ENCODE data around the gene PRODH2. TPM values are rescaled to one million over a fixed set of nuclear protein-coding genes. Genes with fewer than 3 reads are reported as not detected.

Gene PRODH2
- polyA plus RNA-seq, 2 of the 4 experiments (the other 2 are of a cell fraction), result 0.92 to 1.0 TPM

- FAIRE-seq, result no peak
- whole genome bisulfite sequencing (ENCODE audit: missing lambda C conversion rate), result 77% methylated on average over 19 of the region's 19 CpGs
- no peak for DNase-seq (ENCODE audit: low read depth in 1 of 2, low spot score in 1 of 2)
- no peak overlapping the region for H3K27ac ChIP-seq
- peaks cover 31% of the 10 kb centered on the region for H3K4me1 ChIP-seq
- no peak for ATAC-seq
- CTCF ChIA-PET, result interaction anchor here (0.8 to 3.3 kb wide), 10 partner anchors 11 to 155 kb away, joined by 4 to 23 read pairs (median 5); partner anchors contain the start of gene HSPB6
- no peak overlapping the region for H3K4me3 ChIP-seq
- no peak overlapping the region for H3K4me2 ChIP-seq
- H3K9me3 ChIP-seq, result no peaks in the 10 kb centered on the region
- POLR2A ChIA-PET, result no interaction called here
- TF ChIP-seq CBX8 (IDR thresholded peaks at IDR 0.05) (no peak), E2F6 (IDR thresholded peaks at IDR 0.05; ENCODE audit: borderline replicate concordance, low read depth) (no peak), EHF (CRISPR knock-in tag; IDR thresholded peaks at IDR 0.05) (no peak), EP300 (IDR thresholded peaks at IDR 0.05) (no peak), HOXB13 (CRISPR knock-in tag; IDR thresholded peaks at IDR 0.05; ENCODE audit: low read depth) (no peak), ZSCAN20 (CRISPR knock-in tag; IDR thresholded peaks at IDR 0.05) (no peak), MAZ (IDR thresholded peaks at IDR 0.05; ENCODE audit: borderline replicate concordance, low read depth, low read length) (no peak), FOSB (CRISPR knock-in tag; IDR thresholded peaks at IDR 0.05) (no peak), ZFP36 (IDR thresholded peaks at IDR 0.05; ENCODE audit: borderline replicate concordance, partially characterized antibody) (no peak), HDAC2 (IDR thresholded peaks at IDR 0.05) (no peak), BCL3 (IDR thresholded peaks at IDR 0.05) (no peak), RAD21 (conservative IDR thresholded peaks at IDR 0.05 in 1 of 2, IDR thresholded peaks at IDR 0.05 in 1 of 2) (no peak), ZNF302 (CRISPR knock-in tag; IDR thresholded peaks at IDR 0.05) (no peak), CHD4 (IDR thresholded peaks at IDR 0.05; ENCODE audit: borderline replicate concordance) (no peak), CHD2 (IDR thresholded peaks at IDR 0.05; ENCODE audit: low read length, partially characterized antibody) (no peak), MAFK (IDR thresholded peaks at IDR 0.05; ENCODE audit: partially characterized antibody) (no peak), JUN (IDR thresholded peaks at IDR 0.05) (no peak)
- TF ChIP-seq, protein P1, sequence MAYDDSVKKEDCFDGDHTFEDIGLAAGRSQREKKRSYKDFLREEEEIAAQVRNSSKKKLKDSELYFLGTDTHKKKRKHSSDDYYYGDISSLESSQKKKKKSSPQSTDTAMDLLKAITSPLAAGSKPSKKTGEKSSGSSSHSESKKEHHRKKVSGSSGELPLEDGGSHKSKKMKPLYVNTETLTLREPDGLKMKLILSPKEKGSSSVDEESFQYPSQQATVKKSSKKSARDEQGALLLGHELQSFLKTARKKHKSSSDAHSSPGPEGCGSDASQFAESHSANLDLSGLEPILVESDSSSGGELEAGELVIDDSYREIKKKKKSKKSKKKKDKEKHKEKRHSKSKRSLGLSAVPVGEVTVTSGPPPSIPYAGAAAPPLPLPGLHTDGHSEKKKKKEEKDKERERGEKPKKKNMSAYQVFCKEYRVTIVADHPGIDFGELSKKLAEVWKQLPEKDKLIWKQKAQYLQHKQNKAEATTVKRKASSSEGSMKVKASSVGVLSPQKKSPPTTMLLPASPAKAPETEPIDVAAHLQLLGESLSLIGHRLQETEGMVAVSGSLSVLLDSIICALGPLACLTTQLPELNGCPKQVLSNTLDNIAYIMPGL (CRISPR knock-in tag; IDR thresholded peaks at IDR 0.05; ENCODE audit: borderline replicate concordance), result no peak
Observed at GRCh38 chr19:35777086-35777841, 35.4 kb downstream of the PRODH2 start.

- no peak for FAIRE-seq
- H3K4me3 ChIP-seq, result peak overlapping the region; percentile 62
- H3K27ac ChIP-seq, result peak overlapping the region; percentile 47 to 81
- ATAC-seq, result peak in 1 of 2 experiments; percentile 1; a peak in 1 of 6 replicates
- ChIA-PET POLR2A (no interaction called here), CTCF (interaction anchor here (0.6 to 3.3 kb wide), 11 partner anchors 10 to 312 kb away, joined by 3 to 23 read pairs (median 4); partner anchors contain the start of gene HSPB6)
- peak overlapping the region; percentile 96 for H3K4me2 ChIP-seq
- no peaks in the 10 kb centered on the region for H3K9me3 ChIP-seq
- DNase-seq (ENCODE audit: low read depth in 1 of 2, low spot score in 1 of 2), result no peak
- H3K4me1 ChIP-seq, result peaks cover 31% of the 10 kb centered on the region
- 85% methylated on average over 12 of the region's 13 CpGs for WGBS (ENCODE audit: missing lambda C conversion rate)
- TF ChIP-seq RFX5 (IDR thresholded peaks at IDR 0.05), result no peak
- TF ChIP-seq CBX2 (IDR thresholded peaks at IDR 0.05; ENCODE audit: borderline replicate concordance, low read depth), result no peak
- TF ChIP-seq ZFP36 (IDR thresholded peaks at IDR 0.05; ENCODE audit: borderline replicate concordance, partially characterized antibody), result no peak
- no peak for TF ChIP-seq FOXS1 (CRISPR knock-in tag; IDR thresholded peaks at IDR 0.05)
- no peak for TF ChIP-seq SMC3 (IDR thresholded peaks at IDR 0.05)
- no peak for TF ChIP-seq TP53 (CRISPR knock-in tag; IDR thresholded peaks at IDR 0.05)
- no peak for TF ChIP-seq GATA3 (IDR thresholded peaks at IDR 0.05; ENCODE audit: borderline replicate concordance)
- no peak for TF ChIP-seq RCOR1 (IDR thresholded peaks at IDR 0.05; ENCODE audit: low read depth, low read length)
- TF ChIP-seq FOSL2 (IDR thresholded peaks at IDR 0.05), result no peak
- TF ChIP-seq FOSL2 (CRISPR knock-in tag; IDR thresholded peaks at IDR 0.05), result no peak
- no peak for TF ChIP-seq EHMT2 (IDR thresholded peaks at IDR 0.05; ENCODE audit: low read depth)
- TF ChIP-seq MAX (IDR thresholded peaks at IDR 0.05), result no peak
- TF ChIP-seq BCL3 (IDR thresholded peaks at IDR 0.05), result no peak
- TF ChIP-seq KDM5A (IDR thresholded peaks at IDR 0.05), result no peak
- no peak for TF ChIP-seq MYC (IDR thresholded peaks at IDR 0.05; ENCODE audit: borderline replicate concordance, low read length)
- TF ChIP-seq CHD2 (IDR thresholded peaks at IDR 0.05; ENCODE audit: low read length, partially characterized antibody), result no peak
- TF ChIP-seq NPAS2 (CRISPR knock-in tag; IDR thresholded peaks at IDR 0.05; ENCODE audit: borderline replicate concordance), result no peak
- TF ChIP-seq NR3C1 (IDR thresholded peaks at IDR 0.05), result no peak
- no peak for TF ChIP-seq EHF (CRISPR knock-in tag; IDR thresholded peaks at IDR 0.05)
Observed at GRCh38 chr19:35776102-35776788, 36.4 kb downstream of the PRODH2 start.

All from A549 (cell line).